Adrenal gland (tissue), 12 donors: ENCODE measurements around the gene CDH15. TPM values are rescaled to one million over a fixed set of nuclear protein-coding genes. Genes with fewer than 3 reads are reported as not detected.
A peak's percentile ranks its signal among the peaks of the same experiment; 100 is the strongest.

Experiments
- DNase-seq, 7 donors: peaks; one replicate each; pipeline ENCODE4 v3.0.0-alpha.2; 2019 to 2020
- H3K27ac ChIP-seq, 5 donors: fragments of 200-600 bp; sonication (generic) in 4 of 5; 1 replicate in 3 of 5; 2 replicates in 2 of 5; pipeline versions ENCODE4 v1.5.1 to v1.8.0; 2016 to 2020; ENCODE audit warnings: mild to moderate bottlenecking in 1 of 5
- H3K27me3 ChIP-seq: fragments of 200-600 bp; 2 replicates; pipeline ENCODE4 v1.8.0; 2021
- H3K36me3 ChIP-seq, 2 donors: fragments of 200-600 bp; replicated peaks in 1 of 2; 1 replicate in 1 of 2; 2 replicates in 1 of 2; pipeline versions ENCODE4 v1.5.1 to v1.8.0; 2018 to 2022
- H3K4me1 ChIP-seq, 2 donors: fragments of 200-600 bp; replicated peaks in 1 of 2; 1 replicate in 1 of 2; 2 replicates in 1 of 2; pipeline versions ENCODE4 v1.5.1 to v1.8.0; 2018 to 2021
- H3K4me3 ChIP-seq, 4 donors: fragments of 200-600 bp; sonication (generic) in 3 of 4; one replicate each; pipeline ENCODE4 v1.5.1; 2016 to 2018
- H3K9me3 ChIP-seq, 3 donors: fragments of 200-600 bp; sonication (generic) in 1 of 3; replicated peaks in 1 of 3; 1 replicate in 2 of 3; 2 replicates in 1 of 3; pipeline versions ENCODE4 v1.5.1 to v1.8.0; 2016 to 2021
- POLR2A ChIP-seq, 2 donors: fragments of 450-650 bp; IDR thresholded peaks; one replicate each; pipeline ENCODE4 v1.6.1; 2017; ENCODE audit warnings: antibody characterized with exemption in 2 of 2, mild to moderate bottlenecking in 2 of 2, moderate library complexity in 1 of 2
- WGBS, 4 donors: extraction: QIAGEN DNeasy Blood & Tissue Kit in 2 of 4; methylation state at CpG; one replicate each; pipeline versions ENCODE4 v1.1.5 to v1.1.7; 2013 to 2017; 5-methylcytosine and 5-hydroxymethylcytosine counted together
- intact Hi-C, 2 donors: fragments of 100-400 bp; cut with DNase I; formaldehyde crosslinking; loops; one replicate each; pipeline versions ENCODE4 v1.14.1 to v1.15.0; 2022 to 2023
- polyA plus RNA-seq, 3 donors: library from polyadenylated mRNA; stranded (reverse); fragments of 200-250 nt in 2 of 3; fragments of 350-450 nt in 1 of 3; fragmentation: Illumina TruSeq in 1 of 3; extraction: RNeasy Lipid Tissue Mini Kit (QIAGEN cat#74804) in 1 of 3; gene quantifications; one replicate each; pipeline ENCODE4 v1.2.3, GENCODE V29; 2013 to 2014
- total RNA-seq, 9 donors: library from RNA; depleted of rRNA in 4 of 9; stranded (reverse); fragments of >200 nt in 4 of 9; fragments of 120-200 nt in 1 of 9; fragmentation: NEBNext Ultra II Directional in 1 of 9; extraction: Animal tissue kit (Norgen Biotek cat#: 25700) in 1 of 9; gene quantifications; one replicate each; pipeline versions ENCODE4 v1.1.0 to v1.2.4, GENCODE V29; 2013 to 2023
- TF ChIP-seq, protein P1 (sequence below), 6 experiments: fragments of 450-650 bp in 4 of 6; fragments of 200-600 bp in 2 of 6; sonication (generic) in 1 of 6; IDR thresholded peaks; 1 replicate in 5 of 6; 2 replicates in 1 of 6; pipeline versions ENCODE4 v1.5.1 to v1.8.0; 2016 to 2021; ENCODE audit warnings: antibody characterized with exemption in 6 of 6, mild to moderate bottlenecking in 2 of 6, moderate library complexity in 1 of 6
- donor health status: healthy with polysubstance abuse.
- donor health status: Bipolar disorder and iron deficiency.
- donor health status: DM: yes; HTN: yes; CAD: no.
- donor health status: DM: no; HTN: no; CAD: no.
- donor health status: DM: no; HTN: no; CAD: no.
- donor health status: DM: yes; HTN: yes; CAD: no.

Gene CDH15
- total and polyA plus RNA-seq, 12 donors, result 0.05 to 0.32 (median 0.17) TPM; not detected in 1

- Histone ChIP-seq H3K27me3 (no peaks in the 10 kb centered on the region), H3K4me3 (no peak overlapping the region), H3K4me1 (no peaks in the 10 kb centered on the region), H3K27ac (no peak overlapping the region), H3K36me3 (peaks cover 0 to 12% of the 10 kb centered on the region in 2 donors), H3K9me3 (no peaks in the 10 kb centered on the region)
- TF ChIP-seq, protein P1, sequence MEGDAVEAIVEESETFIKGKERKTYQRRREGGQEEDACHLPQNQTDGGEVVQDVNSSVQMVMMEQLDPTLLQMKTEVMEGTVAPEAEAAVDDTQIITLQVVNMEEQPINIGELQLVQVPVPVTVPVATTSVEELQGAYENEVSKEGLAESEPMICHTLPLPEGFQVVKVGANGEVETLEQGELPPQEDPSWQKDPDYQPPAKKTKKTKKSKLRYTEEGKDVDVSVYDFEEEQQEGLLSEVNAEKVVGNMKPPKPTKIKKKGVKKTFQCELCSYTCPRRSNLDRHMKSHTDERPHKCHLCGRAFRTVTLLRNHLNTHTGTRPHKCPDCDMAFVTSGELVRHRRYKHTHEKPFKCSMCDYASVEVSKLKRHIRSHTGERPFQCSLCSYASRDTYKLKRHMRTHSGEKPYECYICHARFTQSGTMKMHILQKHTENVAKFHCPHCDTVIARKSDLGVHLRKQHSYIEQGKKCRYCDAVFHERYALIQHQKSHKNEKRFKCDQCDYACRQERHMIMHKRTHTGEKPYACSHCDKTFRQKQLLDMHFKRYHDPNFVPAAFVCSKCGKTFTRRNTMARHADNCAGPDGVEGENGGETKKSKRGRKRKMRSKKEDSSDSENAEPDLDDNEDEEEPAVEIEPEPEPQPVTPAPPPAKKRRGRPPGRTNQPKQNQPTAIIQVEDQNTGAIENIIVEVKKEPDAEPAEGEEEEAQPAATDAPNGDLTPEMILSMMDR (IDR thresholded peaks at IDR 0.05), result no peak
- no peak for TF ChIP-seq POLR2A (IDR thresholded peaks at IDR 0.05)
- 89 to 94% (median 93%) methylated on average over 16 of the region's 16 CpGs for WGBS, 4 donors
- no peak for DNase-seq
- intact Hi-C loops, result loop anchor here in 1 of 2 donors (10.0 kb wide), 1 partner anchor 411 kb away; no protein-coding TSS in a partner anchor
These were observed 62.3 kb downstream of the CDH15 start for GRCh38 chr16:89233678-89234490.

GRCh38 chr16:89237733-89238132 is 66.2 kb downstream of the CDH15 start:
- TF ChIP-seq, protein P1 (IDR thresholded peaks at IDR 0.05), result no peak
- no peak for TF ChIP-seq POLR2A (IDR thresholded peaks at IDR 0.05)
- intact Hi-C loops, result loop anchor here in 1 of 2 donors (10.0 kb wide), 1 partner anchor 407 kb away; no protein-coding TSS in a partner anchor
- Histone ChIP-seq H3K9me3 (no peaks in the 10 kb centered on the region), H3K36me3 (peaks cover 0 to 4% of the 10 kb centered on the region in 2 donors), H3K4me3 (no peak overlapping the region), H3K4me1 (peaks cover 4 to 5% of the 10 kb centered on the region in 2 donors), H3K27ac (no peak overlapping the region), H3K27me3 (no peaks in the 10 kb centered on the region)
- WGBS, 4 donors, result 78 to 90% (median 89%) methylated on average over 3 of the region's 3 CpGs
- DNase-seq, result no peak

GRCh38 chr16:89241187-89242007 is 69.8 kb downstream of the CDH15 start:
- H3K27ac ChIP-seq, result peak overlapping the region; percentile 93 to 98 (median 96)
- H3K4me3 ChIP-seq, result peak overlapping the region; percentile 37 to 65 (median 62)
- H3K4me1 ChIP-seq, result peaks cover 4 to 5% of the 10 kb centered on the region in 2 donors
- peak; percentile 88 to 93 for TF ChIP-seq POLR2A (IDR thresholded peaks at IDR 0.05)
- TF ChIP-seq, protein P1 (IDR thresholded peaks at IDR 0.05), result no peak
- WGBS, 4 donors, result 5 to 10% (median 6%) methylated on average over 35 to 38 of the region's 39 CpGs
- no peaks in the 10 kb centered on the region for H3K27me3 ChIP-seq
- intact Hi-C loops, result loop anchor here in 1 of 2 donors (5.0 to 10.0 kb wide), 2 partner anchors 51 to 263 kb away; partner anchors contain the start of gene SPG7
- H3K9me3 ChIP-seq, result no peaks in the 10 kb centered on the region
- H3K36me3 ChIP-seq, result no peaks in the 10 kb centered on the region
- DNase-seq, result peak; percentile 71 to 86 (median 77)

DNA sequence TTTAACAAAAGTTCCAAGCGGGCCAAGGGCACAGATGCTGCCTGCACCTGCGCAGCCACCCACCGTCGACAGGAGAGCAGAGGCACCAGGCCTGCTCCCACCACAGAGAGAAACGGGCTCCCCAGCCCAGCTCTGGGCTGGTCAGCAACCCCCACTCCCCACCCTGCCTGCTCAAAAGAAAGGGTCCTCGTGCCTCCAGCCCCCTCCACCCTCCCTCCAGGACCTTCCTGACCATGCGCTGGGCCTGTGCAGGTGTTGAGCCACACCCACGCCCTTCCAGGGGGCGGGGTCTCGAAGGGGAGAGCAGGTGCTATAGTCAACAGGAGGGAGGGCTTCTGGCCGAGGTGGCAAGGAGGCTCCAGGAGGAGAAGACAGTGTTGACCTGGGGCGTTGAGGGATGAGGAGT is 71.2 kb downstream of the CDH15 start:
- DNase-seq, result peak in 1 of 7 donors; percentile 24
- Histone ChIP-seq H3K4me3 (no peak overlapping the region), H3K36me3 (no peaks in the 10 kb centered on the region), H3K4me1 (peaks cover 11 to 12% of the 10 kb centered on the region in 2 donors), H3K9me3 (no peaks in the 10 kb centered on the region), H3K27me3 (no peaks in the 10 kb centered on the region), H3K27ac (no peak overlapping the region)
- 47 to 48% (median 47%) methylated on average over 8 to 12 of the region's 12 CpGs for WGBS, 4 donors
- no peak for TF ChIP-seq POLR2A (IDR thresholded peaks at IDR 0.05)
- TF ChIP-seq, protein P1 (IDR thresholded peaks at IDR 0.05), result no peak
- intact Hi-C loops, result loop anchor here in 1 of 2 donors (5.0 to 10.0 kb wide), 2 partner anchors 50 to 262 kb away; partner anchors contain the start of gene SPG7
